GM08714 (cell line): ENCODE measurements around the gene RAB17.

Source experiments
- H3K4me3 ChIP-seq: fragments of 200-500 bp; sonication (Bioruptor generic); 2 replicates; pipeline ENCODE4 v1.5.1; 2014; ENCODE audit warnings: mild to moderate bottlenecking, low read length, inconsistent platforms
- ZNF274 ChIP-seq: IDR thresholded peaks from 2 replicates; pipeline ENCODE4 v1.6.1; 2012; ENCODE audit warnings: mild to moderate bottlenecking, low read depth, low read length

The RAB17 gene

GRCh38 chr2:237628247-237629187, 38.0 kb upstream of the RAB17 start:
- no peak for TF ChIP-seq ZNF274
- peak overlapping the region; percentile 32 for H3K4me3 ChIP-seq

DNA sequence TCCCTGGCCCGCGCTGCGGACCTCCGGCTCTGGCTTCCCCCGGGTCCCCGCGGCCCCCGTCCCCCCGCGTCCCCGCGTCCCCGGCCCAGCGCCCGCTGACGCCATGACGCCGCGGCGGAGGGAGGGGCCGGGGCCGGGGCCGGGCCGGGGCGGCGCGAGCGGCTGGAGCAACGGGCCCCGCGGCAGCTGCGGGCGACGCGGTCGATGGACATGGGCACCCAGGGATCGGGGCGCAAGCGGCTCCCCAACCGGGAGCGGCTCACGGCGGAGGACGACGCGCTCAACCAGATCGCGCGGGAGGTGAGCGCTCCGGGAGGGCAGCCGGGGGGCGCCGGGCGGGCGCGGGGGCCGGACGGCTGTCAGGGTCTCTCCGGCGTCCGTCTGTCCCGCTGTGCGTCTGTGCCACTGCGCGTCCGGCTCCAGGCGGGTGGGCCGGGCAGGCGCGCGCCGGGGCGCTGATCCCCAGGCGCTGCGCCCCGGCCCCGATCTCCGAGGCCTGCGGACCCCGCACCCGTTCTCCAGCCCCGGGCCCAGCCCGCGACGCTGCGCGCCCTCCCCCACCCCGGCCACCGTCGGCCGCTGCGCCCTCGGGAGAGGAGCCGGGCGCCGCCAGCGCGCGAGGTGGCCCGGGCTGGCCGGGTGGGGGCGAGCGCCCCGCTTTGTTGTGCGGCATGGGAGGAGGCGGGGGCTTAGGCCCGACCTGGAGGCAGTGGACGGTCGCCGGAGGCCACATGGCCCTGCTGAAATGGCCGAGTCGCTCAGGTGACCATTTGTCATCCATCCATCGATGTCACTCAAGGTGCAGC, 37.1 kb upstream of the RAB17 start, which contains the start of gene LRRFIP1:
Gene LRRFIP1, plus strand, starts transcription at position 147 of the 806 bp plus-strand sequence. Its CDS starts 58 bp downstream, at position 205.
- H3K4me3 ChIP-seq = peak within 1 kb of the TSS; percentile 32
- no peak for TF ChIP-seq ZNF274

DNA sequence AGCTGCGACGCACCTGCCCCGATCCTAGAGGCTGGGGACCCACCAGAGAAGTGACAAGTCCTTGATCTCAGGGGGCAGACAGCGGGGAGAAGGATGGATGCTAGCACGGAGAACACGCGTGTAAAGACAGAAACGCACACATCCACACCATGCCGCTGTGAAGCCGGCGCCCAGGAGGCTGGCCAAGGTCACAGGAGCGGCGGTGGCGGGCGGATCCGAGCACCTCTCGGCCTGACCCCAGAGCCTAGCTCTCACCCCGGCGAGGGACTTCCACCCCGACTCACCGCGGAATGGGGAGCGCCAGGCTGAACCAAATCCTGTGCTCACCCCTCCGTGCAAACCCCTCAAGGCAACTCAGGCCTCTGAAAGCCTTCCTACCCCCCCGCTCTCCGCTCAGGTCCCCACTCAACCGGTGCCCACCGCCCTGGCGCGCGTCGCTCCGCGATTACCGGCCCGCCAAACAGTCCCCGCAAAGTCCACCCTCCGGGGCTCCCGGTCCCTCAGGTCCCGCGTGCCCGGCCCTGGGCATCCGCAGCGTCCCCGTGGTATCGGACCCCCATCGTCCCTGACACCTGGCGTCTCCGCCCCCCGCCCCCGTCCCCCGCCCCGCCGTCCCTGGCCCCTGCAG, 36.4 kb upstream of the RAB17 start:
- TF ChIP-seq ZNF274 = no peak
- H3K4me3 ChIP-seq = no peak overlapping the region

DNA sequence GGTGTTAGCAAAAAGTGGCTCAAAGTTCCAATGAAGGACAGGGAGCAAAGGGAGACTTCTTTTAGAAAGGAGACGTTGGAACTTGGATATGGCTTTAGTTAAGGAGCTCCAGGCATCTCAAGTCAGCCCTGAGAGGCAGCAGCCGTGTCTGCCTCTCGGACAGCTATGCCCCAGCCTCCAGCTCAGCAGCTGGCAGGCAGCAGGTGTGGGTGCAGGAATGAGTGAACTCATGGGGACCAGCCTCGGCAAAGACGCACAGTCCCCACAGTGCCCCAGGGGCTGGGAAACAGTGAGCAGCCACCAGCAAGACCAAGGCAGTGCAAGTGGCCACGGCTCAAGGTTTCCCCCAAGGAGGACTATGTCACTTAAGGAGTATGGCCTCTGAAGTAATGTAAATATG, 35.2 kb upstream of the RAB17 start:
- no peak overlapping the region for H3K4me3 ChIP-seq
- TF ChIP-seq ZNF274 = no peak

DNA sequence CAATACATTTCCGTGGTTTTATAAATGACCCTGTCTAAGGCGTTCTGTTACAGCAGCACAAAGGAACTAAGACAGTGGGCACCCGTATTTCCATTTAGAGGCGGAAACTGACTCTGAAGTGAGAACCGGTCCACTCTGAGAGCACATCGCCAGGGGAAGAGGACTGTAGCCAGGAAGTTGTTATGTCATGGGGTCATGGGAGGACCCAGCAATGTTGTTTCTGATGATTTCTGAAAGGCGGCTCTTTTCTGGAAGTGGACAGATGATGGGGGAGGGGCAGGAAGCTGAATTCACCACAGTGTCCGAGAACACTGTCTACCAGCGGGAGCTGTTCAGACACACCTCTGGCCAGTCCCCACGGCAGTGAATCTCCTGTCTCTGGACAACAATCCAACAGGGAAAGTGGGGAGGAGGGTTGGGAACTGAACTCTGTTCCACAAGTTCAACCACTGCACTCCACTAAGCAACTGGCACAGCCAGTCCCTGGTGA, 34.7 kb upstream of the RAB17 start:
- TF ChIP-seq ZNF274 = no peak
- H3K4me3 ChIP-seq = no peak overlapping the region

- H3K4me3 ChIP-seq = no peak overlapping the region
- no peak for TF ChIP-seq ZNF274
These were observed 34.0 kb upstream of the RAB17 start for GRCh38 chr2:237624565-237624964.

DNA sequence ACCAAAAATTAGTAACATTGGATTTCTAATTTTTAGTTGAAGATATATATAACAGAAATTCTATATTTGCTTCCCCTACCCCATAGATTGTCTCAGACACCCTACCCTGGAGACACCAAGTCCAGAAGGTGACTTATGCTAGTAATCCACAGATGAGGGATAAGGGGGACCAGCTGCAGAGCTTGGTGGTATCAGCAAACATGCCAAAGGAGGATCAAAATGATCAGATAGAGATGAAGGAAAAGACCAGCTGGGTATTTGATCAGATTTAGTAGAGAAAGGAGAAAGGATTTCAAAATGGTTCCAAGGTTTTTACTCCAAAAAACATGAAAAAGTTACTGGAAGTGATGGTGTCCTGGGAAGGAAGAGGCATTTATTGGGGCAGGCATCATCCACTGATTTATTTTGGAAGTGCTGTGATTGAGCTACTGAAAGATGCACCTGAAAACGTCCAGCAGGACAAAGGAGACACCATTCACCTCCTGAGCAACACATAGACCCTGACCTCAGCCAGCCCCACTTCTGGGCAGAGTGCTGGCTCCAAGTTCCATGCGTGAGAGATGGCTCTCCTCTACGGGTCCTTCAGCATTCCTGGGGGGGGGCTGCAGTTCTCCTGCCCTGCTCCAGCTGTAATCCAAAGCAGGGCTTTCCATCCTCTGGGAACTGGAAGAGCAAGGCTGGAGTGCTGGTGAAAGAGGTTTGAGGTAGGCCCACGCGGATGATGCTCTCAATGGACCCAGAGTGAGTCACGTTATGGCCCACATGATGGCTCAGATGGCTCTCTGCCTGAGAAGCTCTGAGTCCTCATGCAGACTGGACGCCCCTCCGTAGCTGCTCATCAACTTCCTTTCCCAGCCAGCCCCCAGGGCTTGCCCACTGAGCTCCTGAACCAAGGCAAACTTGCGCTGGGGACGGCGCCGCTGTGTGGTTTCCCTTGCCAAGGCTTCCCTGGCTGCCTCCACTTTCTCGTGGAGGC, 33.2 kb upstream of the RAB17 start:
- no peak overlapping the region for H3K4me3 ChIP-seq
- no peak for TF ChIP-seq ZNF274

DNA sequence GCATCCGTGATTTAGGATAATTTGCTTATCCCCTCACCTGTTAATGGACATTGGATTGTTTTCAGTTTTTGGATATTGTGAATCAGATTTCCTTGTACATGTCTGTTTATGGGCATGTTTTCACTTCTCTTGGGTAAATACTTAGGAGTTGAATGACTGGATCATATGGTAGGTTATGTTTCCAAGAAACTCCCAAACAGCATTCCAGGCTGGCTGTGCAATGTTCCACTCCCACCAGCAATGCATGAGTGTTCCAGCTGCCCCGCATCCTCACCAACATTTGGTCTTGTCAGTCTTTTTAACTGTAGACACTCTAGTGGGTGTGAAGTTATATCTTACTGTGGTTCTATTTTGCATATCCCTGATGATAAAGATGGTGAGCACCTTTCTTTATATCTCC, 27.9 kb upstream of the RAB17 start:
- H3K4me3 ChIP-seq = no peak overlapping the region
- TF ChIP-seq ZNF274 = no peak

GRCh38 chr2:237617587-237617982, 27.1 kb upstream of the RAB17 start:
- no peak overlapping the region for H3K4me3 ChIP-seq

GRCh38 chr2:237616734-237617586, 26.4 kb upstream of the RAB17 start:
- H3K4me3 ChIP-seq = no peak overlapping the region
- TF ChIP-seq ZNF274 = no peak

More at GRCh38 chr2:237617587-237617982, 27.1 kb upstream of the RAB17 start:
- no peak for TF ChIP-seq ZNF274

DNA sequence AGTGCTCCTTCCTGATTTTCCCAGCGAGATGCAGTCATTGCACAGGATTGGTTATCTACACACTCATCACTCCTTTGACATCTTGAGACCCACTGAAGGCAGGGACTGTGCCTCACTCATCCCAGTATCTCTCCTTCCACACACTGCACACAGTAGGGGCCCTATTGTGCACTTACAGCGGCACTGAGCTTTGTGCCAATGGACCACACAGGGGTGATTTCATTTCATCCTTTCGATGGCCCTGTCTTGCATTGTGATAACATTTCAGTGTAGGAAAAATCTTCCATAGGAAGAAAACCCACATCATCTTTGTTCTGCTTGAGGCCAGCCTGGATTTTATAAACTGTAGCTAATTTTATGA, 25.8 kb upstream of the RAB17 start:
- H3K4me3 ChIP-seq = no peak overlapping the region
- TF ChIP-seq ZNF274 = no peak

DNA sequence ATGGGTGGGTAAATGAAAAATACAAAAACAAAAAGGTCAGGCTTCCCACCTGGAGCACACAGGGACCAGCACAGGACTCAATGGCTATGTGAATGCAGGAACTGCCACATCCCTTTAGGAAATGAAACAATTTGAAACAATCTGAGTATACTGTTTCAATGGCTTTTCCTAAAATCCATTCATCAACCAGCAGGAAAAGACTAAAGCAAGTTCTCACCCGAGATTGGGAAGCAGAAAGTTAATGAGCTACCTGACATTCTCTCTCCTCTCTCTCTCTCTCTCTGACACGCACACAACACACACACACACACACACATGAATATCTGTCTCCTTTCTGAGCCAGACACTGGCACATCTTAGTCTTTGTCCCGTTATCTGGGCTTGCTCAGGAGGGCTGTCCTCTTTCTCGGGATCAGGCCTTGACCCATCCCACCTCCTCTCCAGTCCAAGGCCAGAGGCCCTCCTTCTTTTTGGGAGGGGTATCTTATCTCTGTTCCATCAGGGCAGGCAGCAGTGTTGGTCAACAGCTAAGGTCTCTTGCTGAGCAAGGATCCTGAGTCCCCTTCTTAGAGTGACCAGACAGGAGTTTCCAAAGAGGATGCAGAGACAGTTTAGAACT, 25.2 kb upstream of the RAB17 start:
- no peak for TF ChIP-seq ZNF274
- H3K4me3 ChIP-seq = no peak overlapping the region
